RPMI8226 (cell line): ENCODE measurements around the gene C3orf20.

ENCODE experiments used
- DNase-seq: peaks from one replicate; pipeline ENCODE4 v3.0.0-alpha.2; 2015

C3orf20 gene

DNA sequence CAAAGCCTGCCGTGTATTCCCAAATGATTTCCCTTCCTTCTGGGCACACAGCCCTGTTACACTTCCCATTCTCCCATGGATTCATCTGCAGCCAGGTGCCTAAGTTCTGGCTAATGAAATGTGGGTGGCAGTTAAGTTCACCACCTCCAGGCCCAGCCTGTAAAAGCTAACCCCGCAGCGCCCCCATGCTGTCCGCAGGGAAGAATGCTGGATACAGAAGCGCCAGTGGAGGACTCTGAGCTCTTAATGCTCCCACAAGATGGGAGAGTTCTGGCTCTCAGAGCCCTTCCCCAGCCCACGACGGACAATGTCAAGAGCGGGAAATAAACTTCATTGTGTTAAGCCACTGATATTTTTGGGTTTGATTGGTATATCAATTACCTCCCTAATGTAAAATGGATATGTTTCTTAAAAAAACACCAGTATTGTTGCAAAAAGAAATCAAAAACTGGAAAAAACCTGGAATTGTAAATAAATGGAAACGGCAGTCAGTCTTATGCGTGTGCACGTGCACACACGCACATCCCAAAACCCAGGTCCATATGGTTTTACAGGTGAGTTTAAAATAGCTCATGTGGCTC, 106.1 kb downstream of the C3orf20 start:
- DNase-seq: peak; percentile 84

DNA sequence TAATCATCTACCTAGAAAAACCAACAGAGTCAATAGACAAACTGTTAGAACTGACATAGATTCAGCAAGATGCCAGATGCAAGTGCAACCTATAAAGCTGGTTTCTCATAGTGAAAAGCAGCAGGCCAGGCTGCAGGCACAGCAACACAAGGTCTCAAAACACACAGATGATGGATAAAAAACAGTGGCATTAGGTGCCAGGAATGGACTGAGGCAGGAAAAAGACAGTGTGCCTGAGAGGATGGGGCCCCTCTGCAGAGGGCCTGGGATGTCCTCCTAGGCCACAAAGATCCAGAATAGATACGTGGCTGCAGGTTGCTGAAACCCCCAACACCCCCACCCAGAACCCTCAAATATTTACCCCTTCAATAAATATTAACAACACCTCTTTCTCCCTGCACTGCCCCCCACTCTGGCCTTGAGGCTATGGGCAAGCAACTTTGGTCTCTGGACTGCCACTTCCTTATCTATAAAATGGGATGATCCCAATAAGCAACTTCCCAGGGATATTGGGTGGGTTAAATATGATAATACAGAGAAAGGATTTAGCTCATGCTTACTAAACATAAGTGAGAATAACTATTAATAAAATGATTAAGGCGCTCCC, 108.6 kb downstream of the C3orf20 start:
- DNase-seq: no peak

DNA sequence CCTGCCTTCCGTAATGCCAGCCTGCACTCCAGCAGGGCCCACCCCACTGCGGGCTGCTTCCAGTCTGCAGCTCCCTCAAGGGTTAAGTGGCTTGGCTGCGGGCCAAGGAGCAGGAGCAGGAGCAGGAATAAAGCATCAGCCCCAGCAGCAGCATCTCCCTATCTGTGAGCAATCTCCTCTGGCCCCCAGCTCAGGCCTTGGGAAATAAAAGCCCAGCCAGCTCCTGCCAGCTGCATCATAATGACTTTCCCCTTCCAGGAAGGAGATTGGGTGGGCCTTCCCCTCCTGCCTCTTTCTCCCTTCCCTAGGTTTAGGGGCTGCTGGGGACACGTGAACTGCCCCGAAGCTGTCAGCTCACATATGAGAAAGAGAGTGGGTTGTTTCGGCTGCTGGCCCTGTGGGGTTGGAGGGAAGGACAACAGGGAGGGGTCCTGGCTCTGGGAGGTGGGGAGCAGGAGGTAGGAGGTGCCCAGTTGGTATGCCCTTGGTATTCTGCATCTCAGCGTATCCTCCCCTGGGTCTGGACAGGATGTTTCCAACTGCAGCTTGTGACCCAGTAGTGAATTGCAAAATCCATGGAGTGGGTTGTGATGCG, 109.2 kb downstream of the C3orf20 start:
- no peak for DNase-seq

DNA sequence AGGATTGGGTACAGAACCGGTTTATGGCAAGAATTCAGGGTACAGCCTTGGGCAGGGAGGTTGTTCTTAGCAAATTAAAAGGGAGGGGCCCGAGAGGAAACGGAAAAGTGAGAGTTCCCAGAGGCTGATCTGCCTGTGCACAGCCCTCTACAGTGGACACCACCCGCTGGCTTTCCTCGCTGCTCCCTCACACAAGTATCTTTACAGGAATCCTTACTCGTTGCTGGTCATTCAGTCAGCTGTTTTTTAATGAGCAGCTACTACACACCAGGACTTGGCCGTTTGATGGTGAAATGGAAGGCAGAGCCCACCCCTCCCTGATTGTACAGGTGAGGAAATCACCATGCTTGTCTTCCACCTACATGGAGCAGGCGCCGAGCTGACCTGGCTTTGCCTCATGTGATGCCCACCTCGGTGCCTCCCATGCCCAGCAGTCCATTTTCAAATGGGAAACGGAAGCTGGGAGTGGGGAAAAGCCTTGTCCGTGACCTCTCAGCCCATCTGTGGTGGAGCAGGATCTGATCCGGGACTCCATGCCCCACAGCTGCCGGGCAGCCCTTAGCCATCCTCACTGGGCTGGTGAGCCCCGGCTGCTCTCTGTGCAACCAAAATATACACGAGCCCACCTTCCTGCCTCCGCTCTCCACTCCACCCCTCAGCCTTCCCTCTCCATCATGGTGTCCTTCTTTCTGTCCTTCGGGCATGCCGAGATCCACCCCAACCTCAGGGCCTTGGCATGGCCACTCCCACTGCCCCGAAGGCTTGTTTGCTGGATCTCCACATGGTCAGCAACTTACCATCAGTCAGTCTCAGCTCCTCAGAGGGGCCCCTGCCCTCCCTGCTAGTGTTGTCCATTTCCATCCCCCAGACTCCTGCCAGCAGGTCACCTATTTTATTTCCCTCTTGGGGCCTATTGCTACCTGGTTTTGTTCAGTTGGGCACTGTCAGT, 110.5 kb downstream of the C3orf20 start:
- no peak for DNase-seq

DNA sequence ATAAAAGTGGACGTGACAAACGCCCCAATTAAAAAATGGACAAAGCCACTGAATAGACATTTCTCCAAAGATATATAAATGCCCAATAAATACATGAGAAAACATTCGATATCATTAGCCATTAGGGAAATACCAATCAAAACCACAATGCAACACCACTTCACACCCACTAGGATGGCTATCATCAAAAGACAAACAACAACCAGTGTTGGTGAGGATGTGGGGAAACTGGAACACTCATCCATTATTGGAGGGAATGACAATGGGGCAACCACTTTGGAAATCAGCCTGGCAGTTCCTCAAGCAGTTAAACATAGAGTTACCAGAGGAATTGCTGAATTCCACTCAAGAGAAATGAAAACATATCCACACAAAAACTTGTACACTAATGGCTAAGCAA, 111.4 kb downstream of the C3orf20 start:
- no peak for DNase-seq

DNA sequence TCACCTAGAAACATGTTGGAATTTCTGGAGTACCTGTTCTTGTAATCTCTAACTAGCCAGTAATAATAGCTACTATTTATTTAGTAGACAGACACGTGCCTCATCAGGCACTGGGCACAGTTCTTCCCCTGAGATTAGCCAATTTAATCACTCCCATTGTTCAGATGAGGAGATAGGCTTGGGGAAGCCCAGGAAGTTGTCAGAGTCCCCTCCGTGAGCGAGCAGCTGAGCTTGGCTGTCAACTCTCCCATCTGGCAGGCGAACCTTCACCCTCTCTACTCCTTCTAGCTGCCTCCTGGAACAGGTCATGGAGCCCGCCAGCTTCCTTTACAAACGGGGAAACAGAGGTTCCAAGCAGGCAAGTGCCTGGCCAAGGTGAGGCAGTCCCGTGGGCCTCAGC, 112.7 kb downstream of the C3orf20 start:
- DNase-seq: no peak

DNA sequence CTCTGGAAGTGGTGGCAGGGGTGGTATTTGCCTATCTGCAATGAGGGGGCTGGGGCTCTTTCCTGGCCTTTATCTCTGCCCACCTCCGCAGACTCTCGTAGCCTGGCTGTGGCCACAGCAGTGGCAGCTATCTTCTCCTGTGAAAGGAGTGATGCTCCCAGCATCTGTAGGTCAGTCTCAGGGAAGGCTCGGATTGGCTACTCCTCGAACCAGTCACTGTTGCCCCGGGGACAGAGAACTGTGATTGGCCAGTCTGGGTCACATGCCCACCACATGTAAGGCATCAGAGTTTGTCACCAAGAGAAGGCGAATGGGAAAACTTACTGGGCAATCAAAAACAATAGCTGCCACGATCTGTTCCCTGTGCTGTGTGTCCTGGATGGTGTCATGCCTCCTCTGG, 113.7 kb downstream of the C3orf20 start:
- DNase-seq: no peak

DNA sequence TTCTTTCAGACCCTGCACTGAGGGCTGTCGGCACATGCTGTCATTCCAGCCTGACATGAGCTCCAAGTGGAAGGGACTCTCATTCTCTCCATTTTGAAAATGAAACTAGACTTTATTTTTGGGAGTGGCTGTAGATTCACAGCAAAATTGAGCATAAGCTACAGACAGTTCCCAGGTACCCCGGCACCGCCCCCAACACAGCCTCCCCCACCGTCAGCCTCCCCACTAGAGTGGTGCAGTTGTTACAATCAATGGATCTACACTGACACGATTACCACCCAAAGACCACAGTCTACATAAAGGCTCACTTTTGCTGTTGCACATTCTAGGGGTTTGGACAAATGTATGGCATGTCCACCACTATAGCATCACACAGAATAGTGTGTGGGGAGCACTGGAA, 114.3 kb downstream of the C3orf20 start:
- DNase-seq: no peak

DNA sequence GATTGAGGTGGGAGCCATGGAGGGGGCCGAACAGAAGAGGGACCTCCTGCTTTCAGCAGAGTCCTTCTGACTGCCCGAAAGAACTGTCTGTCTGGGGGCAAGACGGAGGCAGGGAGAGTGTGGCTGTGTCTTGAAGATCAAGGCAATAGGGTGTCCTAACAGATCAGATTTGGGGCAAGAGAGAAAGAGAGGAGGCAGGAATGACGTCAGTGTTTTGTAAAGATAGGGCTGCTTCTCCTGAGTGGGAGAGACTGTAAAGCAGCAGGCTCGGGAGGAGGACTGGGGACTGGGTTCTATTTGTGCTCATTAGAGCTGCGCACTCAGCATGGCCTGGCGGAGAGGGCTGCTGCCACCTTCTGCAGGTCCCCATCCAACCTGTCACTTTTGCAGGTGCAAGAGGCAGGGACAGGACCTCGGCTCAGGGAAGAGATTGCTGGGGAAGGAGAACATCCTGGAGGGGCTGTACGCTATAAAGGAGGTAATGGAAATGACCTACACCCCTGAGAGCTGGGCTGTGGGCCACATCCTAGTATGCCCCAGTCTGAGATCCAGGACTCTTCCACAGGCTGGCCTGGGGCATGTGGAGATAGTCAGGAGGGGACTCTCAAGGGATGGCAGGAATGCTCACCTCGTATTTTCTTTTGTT, 114.8 kb downstream of the C3orf20 start:
- no peak for DNase-seq

DNA sequence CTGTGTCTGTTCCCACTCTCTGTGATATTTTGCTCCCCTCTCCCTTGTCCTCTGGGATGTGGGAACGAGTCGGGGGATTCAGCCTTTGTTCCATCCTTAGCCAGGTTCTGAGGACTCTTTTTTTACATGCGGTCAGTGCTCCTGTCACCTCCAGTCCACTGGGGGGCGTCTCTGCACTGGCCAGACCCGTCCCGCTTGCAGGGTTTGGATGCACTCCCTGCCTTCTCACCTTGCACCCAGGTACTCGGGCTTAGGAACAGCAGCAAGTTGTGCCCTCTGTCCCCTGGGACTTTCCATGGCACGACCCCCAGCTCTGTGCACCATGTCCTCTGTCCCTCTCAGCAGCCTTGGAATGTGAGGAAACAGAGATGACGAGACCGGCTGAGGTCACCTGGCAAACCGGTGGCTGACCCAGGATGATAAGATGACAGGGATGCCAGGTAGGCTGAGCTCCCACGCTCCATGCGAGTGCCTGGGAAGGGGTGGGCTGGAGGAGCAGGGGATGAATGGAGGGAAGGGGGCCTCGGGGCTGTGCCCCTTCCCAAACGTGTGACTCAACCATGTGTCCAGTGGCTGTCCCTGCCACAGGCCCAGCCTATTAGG, 116.5 kb downstream of the C3orf20 start:
- peak; percentile 85 for DNase-seq

DNA sequence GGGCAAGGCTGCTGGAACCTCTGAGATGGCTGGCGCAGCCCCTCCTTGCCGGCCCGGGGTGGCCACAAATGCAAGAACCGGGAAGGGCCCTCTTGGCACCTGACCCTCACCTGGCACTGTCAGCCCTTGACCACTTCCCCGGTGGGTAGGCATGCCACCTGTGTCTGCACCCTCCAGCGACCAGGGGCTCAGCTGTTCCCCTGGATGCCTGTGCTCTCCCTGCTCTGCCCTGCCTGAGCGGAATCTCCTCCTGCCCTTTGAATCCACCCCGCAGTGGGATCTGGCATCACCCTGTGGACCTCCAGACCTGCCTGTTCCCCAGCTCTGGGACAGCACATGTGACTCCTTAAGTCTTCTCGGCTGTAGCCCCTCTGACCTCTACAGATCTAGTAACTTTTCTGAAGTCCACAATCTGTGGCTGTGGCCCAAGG, 117.8 kb downstream of the C3orf20 start:
- no peak for DNase-seq

DNA sequence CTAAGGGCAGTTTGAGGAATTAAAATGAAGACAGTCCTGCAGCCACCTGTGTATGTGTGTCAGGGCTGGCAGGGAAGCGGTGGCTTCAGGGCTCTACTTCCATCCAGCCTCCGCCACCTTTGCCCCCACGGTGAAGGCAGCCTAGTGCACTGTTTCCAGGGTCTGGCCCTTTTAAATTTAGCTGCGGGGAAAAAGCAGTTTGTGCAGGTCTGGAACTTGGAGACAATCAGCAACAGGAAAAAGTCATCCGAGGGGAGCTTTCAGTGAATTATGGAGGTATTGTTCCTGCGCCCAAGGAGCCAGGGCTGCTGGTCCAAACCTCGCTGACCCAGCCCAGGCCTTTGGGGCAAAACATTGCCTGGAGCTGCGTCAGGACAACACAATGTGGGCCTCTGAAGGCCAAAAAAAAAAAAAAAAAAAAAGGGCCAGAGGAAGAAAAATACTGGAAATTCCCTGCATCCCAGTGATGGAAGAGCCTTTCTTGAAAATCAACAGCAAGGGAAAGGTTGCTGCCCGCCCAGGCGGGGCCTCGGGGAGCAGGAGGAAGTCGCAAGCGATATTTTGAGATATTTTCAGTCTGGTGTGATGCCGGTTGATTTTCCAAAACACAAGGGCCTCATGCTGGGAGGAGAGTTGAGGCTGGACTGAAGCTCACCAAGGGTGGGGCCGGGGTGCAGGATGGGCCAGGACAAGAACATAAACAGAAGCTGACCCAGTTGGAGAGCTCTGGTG, 118.4 kb downstream of the C3orf20 start:
- DNase-seq: no peak

DNA sequence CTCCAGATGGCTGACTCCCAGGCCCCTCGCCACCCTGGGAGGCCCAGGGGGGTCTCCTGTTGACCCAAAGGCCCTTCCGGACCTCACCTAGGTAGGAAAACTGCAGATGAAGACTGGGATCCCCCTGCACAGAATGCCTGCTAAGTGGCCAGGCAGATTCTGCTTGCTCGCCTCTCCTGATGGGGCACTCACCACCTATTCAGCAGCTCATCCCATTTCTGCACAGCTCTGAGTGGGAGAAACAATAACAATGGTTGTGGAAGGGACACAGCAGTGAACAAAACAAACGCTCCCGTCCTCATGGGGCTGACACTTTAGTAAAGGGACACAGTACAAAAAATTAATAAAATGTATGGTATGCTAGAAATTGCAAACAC, 118.9 kb downstream of the C3orf20 start:
- DNase-seq: no peak

DNA sequence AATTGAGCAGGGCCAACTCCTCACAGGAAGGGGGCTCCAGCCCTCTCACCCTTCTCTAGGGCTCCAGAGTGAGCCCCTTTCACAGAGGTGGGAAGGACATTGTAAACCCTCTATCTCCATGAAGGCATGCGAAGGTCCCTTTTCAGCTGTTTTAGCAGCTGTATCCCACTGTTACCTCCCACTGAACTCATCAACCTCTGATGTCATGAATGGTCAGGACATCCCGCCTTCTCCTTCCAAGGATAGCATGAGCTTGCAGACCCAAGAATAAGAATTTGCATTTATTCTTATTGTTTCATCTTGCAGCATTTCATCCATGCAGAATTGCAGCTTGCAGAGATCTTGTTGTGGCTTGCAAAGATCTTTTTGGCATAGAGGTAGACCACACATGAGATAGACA, 119.5 kb downstream of the C3orf20 start:
- no peak for DNase-seq

DNA sequence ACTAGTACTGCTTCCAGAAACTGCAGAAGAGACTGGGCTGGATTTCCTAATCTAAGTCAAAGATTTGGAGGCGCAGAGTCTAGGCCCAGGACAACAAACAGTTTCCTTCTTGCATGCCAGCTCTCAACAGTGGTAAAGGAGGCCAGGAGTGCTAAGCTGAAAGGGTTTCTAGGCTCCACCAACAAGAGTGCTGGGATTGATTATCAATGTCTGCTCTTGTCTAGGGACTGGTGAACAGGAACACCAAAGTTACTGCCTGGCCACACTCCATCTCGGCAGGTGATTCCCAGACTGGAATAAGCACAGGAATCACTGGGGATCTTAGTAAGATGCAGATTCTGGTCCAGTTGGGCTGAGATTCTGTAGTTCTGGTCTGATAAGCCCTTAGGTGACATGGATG, 121.1 kb downstream of the C3orf20 start:
- DNase-seq: no peak

DNA sequence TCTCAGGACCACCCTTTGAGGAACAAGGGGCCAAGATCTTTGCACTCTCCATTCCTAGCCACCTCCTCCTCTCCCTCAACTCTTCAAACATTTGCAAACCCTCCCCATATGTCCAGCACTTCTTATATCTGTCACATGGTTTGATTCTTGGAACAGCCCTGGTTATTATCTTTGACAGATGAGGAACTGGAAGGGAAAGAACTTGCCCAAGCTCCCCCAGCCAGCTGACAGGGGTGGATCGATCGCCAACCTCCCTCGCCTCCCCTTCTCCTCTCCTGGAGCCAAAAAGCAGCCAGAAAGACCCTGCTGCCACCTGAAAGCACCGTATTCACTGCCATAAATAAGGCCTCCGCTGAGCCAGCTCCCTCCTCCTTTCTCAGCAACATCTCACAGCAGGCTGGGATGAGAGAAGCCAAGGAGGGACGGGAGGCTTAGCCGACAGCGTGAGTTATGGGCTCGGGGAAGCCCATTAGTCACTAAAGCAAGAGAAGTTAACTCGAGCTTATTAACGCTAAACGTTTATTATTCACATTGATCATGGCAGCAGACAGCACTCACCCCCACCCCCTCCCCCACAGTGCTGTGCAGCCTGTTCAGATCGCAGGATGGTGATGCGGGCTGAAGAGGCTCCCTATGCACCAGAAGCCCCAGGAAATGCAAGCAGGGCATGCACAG, 121.6 kb downstream of the C3orf20 start:
- DNase-seq: no peak

DNA sequence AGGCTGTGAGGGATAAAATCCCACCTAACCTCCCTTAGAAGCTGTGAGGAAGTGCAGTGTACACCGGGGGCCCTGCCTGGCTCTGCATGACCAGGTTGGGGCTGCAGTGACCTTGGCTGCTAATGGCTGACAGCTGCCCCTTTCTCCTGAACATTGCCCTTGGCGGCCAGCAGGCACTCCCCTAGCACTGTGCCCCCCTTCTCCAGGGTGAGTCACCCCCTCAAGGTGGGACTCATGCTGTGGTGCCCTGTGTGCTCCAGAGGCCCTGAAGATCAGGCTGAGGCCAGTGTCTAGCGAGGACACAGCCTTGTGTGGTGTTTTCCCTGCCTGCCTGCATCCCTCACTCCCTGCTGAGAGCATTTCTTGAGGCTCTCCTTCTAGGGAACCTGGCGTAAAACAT, 122.8 kb downstream of the C3orf20 start:
- no peak for DNase-seq

DNA sequence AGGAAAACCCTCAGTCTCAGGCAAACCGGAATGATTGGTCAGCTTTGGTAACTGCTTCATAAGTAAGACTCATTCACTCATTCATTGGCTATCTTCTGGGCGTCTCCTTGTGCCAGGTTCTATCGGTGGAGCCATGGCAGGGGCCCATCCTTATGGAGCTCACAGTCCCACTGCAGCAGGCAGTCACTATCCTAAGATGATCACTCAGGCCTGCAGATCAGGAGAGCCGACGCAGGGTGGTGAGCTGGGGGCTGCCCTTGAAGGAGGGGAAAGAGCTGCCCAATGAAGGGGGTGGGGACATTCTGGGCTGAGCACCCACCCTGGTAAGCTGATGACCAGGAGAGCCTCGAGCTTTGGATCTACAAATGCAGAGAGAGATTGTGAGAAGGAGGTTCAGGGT, 123.3 kb downstream of the C3orf20 start:
- no peak for DNase-seq

DNA sequence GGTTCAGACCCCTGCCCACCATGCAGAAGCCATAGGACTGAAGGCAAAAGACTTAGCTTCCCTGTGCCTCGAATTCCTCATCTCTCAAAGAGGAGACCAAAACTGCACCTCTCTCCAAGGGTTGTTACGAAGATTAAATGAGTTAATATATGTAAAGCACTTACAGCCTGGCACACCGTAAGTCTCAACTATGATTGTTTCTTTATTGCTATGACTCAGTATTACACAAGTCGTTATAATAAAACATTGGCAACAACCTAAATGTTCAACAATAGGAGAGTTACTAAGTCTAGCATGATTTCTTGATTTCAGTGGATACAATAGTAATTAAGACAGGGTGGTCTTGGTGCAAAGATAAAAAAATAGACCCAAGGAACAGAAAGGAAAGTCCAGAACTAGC, 124.2 kb downstream of the C3orf20 start:
- no peak for DNase-seq

DNA sequence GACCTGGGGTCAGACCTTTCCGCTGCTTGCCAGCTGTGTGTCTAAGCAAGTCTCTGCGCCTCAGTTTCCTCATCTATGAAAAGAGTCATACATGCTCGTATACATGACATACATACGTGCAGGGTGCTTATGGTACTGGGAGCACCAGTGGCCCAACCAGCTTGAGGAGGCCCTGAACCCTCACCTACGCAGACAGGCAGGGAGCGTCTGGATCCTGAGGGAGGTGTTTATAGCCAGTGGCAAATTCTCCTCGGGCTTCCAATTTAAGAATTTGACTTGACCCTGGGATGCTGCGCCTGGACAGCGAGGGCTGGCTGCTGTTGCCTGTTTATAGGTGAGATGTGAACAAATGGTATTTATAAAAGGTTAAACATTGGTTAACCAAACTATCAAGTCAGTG, 126.1 kb downstream of the C3orf20 start:
- no peak for DNase-seq

DNA sequence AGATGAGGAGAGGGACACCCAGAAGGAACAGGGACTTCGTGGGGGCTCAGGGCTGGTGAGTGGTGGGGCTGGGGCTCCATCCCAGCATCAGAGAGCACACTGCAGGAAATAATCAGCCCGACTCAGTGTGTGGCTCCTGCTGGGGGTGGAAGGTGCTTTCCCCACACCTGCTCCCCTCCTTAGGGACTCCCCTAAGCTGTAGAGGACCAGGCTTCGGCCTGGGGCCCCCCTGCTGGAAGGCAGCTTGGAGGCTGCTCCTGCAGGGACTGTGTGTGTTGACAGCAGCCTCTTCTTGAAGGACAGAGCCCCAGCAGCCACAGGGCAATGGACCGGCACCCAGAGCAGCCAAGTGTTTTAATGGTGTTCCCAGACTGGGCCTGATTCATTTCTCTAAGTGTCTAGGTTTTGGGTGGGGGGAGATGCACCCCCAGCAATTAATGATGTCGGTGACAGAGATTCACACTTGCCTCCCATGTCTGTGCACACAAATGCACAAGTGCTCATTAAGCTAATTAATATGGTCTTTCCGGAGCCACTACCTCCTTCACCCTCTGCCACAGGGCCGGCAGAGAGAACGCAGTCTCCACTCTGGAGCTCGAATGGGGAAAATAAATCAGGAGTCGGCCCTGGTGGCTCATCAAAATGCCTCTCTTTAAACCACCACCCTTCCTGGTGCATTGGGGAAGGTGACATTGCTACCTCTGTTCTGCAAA, 126.9 kb downstream of the C3orf20 start:
- no peak for DNase-seq
